DOHH2 (cell line): ENCODE data around the gene COL23A1.

Experiments
- H3F3A ChIP-seq: fragments of 200-600 bp; sonication (generic), shearing (Covaris generic); 2 replicates; pipeline ENCODE4 v1.6.0; 2016; ENCODE audit warnings: antibody characterized with exemption, mild to moderate bottlenecking; ENCODE audit not compliant: control insufficient read depth, insufficient read depth
- H3K27ac ChIP-seq: fragments of 200-600 bp; sonication (generic); 2 replicates; pipeline ENCODE4 v1.5.1; 2014; ENCODE audit warnings: low read depth, mild to moderate bottlenecking, low read length, moderate library complexity
- H3K27me3 ChIP-seq: fragments of 200-600 bp; sonication (generic); 2 replicates; pipeline ENCODE4 v1.6.1; 2014; ENCODE audit warnings: mild to moderate bottlenecking, low read length, mixed read lengths; ENCODE audit not compliant: control insufficient read depth
- H3K36me3 ChIP-seq: fragments of 200-600 bp; sonication (generic); 2 replicates; pipeline ENCODE4 v1.6.1; 2014; ENCODE audit warnings: mild to moderate bottlenecking, low read length, moderate library complexity, mixed read lengths; ENCODE audit not compliant: control insufficient read depth
- H3K4me1 ChIP-seq: fragments of 200-600 bp; sonication (generic); 2 replicates; pipeline ENCODE4 v1.6.1; 2014; ENCODE audit warnings: mild to moderate bottlenecking, low read length, mixed read lengths; ENCODE audit not compliant: control insufficient read depth
- H3K4me2 ChIP-seq: fragments of 200-600 bp; sonication (generic); 2 replicates; pipeline ENCODE4 v1.6.0; 2014; ENCODE audit warnings: mild to moderate bottlenecking, low read length, moderate library complexity
- H3K4me3 ChIP-seq: fragments of 200-600 bp; sonication (generic); 2 replicates; pipeline ENCODE4 v1.5.1; 2014; ENCODE audit warnings: mild to moderate bottlenecking, low read length, mixed read lengths
- H3K79me2 ChIP-seq: fragments of 200-600 bp; sonication (generic); 2 replicates; pipeline ENCODE4 v1.6.1; 2014; ENCODE audit warnings: mild to moderate bottlenecking, low read length, mixed read lengths; ENCODE audit not compliant: control insufficient read depth
- H3K9me2 ChIP-seq: fragments of 200-600 bp; sonication (generic); replicated peaks from 2 replicates; pipeline ENCODE4 v1.6.1; 2014; ENCODE audit warnings: mild to moderate bottlenecking, low read length, mixed read lengths; ENCODE audit not compliant: control insufficient read depth
- H3K9me3 ChIP-seq: fragments of 200-600 bp; sonication (generic); 2 replicates; pipeline ENCODE4 v1.6.1; 2014; ENCODE audit warnings: antibody characterized with exemption, low read length, mixed read lengths; ENCODE audit not compliant: control insufficient read depth, insufficient read depth
- H4K20me1 ChIP-seq: fragments of 200-600 bp; sonication (generic); 2 replicates; pipeline ENCODE4 v1.6.0; 2014; ENCODE audit warnings: low read depth, mild to moderate bottlenecking, antibody characterized with exemption, low read length, moderate library complexity; ENCODE audit not compliant: control insufficient read depth, insufficient read depth
- CTCF ChIP-seq: fragments of 200-600 bp; sonication (generic); IDR thresholded peaks from one replicate; pipeline ENCODE4 v1.5.1; 2014; ENCODE audit warnings: antibody characterized with exemption, mild to moderate bottlenecking, low read depth, low read length; ENCODE audit not compliant: poor library complexity, severe bottlenecking
- EZH2phosphoT487 ChIP-seq: fragments of 200-600 bp; sonication (generic); IDR thresholded peaks from 2 replicates; pipeline ENCODE4 v1.6.1; 2017; ENCODE audit warnings: borderline replicate concordance, mild to moderate bottlenecking, antibody characterized with exemption, low read length, moderate library complexity, mixed read lengths

The COL23A1 gene

GRCh38 chr5:178356431-178356872 is 233.7 kb downstream of the COL23A1 start:
- Histone ChIP-seq H3K36me3 (no peaks in the 10 kb centered on the region), H3K4me3 (no peak overlapping the region), H4K20me1 (no peaks in the 10 kb centered on the region), H3K9me2 (no peaks in the 10 kb centered on the region), H3F3A (peaks cover 2% of the 10 kb centered on the region; the same call in 1 of the 2 replicates), H3K9me3 (no peaks in the 10 kb centered on the region), H3K4me1 (no peaks in the 10 kb centered on the region), H3K4me2 (no peak overlapping the region), H3K27ac (no peak overlapping the region), H3K27me3 (no peaks in the 10 kb centered on the region; the same call in 1 of the 2 replicates), H3K79me2 (no peaks in the 10 kb centered on the region)
- TF ChIP-seq EZH2phosphoT487: no peak
- no peak for TF ChIP-seq CTCF

GRCh38 chr5:178355671-178356070 is 234.5 kb downstream of the COL23A1 start:
- peaks cover 2% of the 10 kb centered on the region; the same call in 1 of the 2 replicates for H3F3A ChIP-seq
- H3K79me2 ChIP-seq: no peaks in the 10 kb centered on the region
- H3K4me3 ChIP-seq: no peak overlapping the region
- no peak overlapping the region for H3K27ac ChIP-seq
- H3K4me1 ChIP-seq: no peaks in the 10 kb centered on the region
- H3K9me3 ChIP-seq: no peaks in the 10 kb centered on the region
- H3K36me3 ChIP-seq: no peaks in the 10 kb centered on the region
- no peaks in the 10 kb centered on the region for H3K9me2 ChIP-seq
- H3K4me2 ChIP-seq: no peak overlapping the region
- no peaks in the 10 kb centered on the region for H3K27me3 ChIP-seq
- TF ChIP-seq EZH2phosphoT487: no peak
- TF ChIP-seq CTCF: no peak
- no peaks in the 10 kb centered on the region for H4K20me1 ChIP-seq

GRCh38 chr5:178353461-178353860 is 236.7 kb downstream of the COL23A1 start:
- H3K79me2 ChIP-seq: no peaks in the 10 kb centered on the region
- H3K27ac ChIP-seq: no peak overlapping the region
- peaks cover 2% of the 10 kb centered on the region; the same call in 1 of the 2 replicates for H3F3A ChIP-seq
- H3K9me2 ChIP-seq: no peaks in the 10 kb centered on the region
- TF ChIP-seq EZH2phosphoT487 (no peak), CTCF (no peak)
- H3K27me3 ChIP-seq: no peaks in the 10 kb centered on the region
- H3K4me1 ChIP-seq: no peaks in the 10 kb centered on the region
- H3K4me2 ChIP-seq: no peak overlapping the region
- no peaks in the 10 kb centered on the region for H4K20me1 ChIP-seq
- H3K4me3 ChIP-seq: no peak overlapping the region
- H3K9me3 ChIP-seq: no peaks in the 10 kb centered on the region
- H3K36me3 ChIP-seq: no peaks in the 10 kb centered on the region

- Histone ChIP-seq H3K4me2 (no peak overlapping the region), H3K9me3 (no peaks in the 10 kb centered on the region), H3K36me3 (no peaks in the 10 kb centered on the region), H3K79me2 (no peaks in the 10 kb centered on the region), H3K4me1 (no peaks in the 10 kb centered on the region), H4K20me1 (no peaks in the 10 kb centered on the region), H3K27ac (no peak overlapping the region), H3K9me2 (no peaks in the 10 kb centered on the region), H3K27me3 (no peaks in the 10 kb centered on the region), H3F3A (no peaks in the 10 kb centered on the region), H3K4me3 (no peak overlapping the region)
- TF ChIP-seq EZH2phosphoT487: no peak
- TF ChIP-seq CTCF: no peak
These were observed 238.2 kb downstream of the COL23A1 start for GRCh38 chr5:178352035-178352349.
